Adrenal gland (tissue), 5 donors: ENCODE data around the gene RCOR1.

ENCODE experiments used
- POLR2A ChIP-seq, 2 donors: fragments of 450-650 bp; IDR thresholded peaks; one replicate each; pipeline ENCODE4 v1.6.1; 2017; ENCODE audit warnings: antibody characterized with exemption in 2 of 2, mild to moderate bottlenecking in 2 of 2, moderate library complexity in 1 of 2
- TF ChIP-seq, protein P1 (sequence below), 6 experiments: fragments of 450-650 bp in 4 of 6; fragments of 200-600 bp in 2 of 6; sonication (generic) in 1 of 6; IDR thresholded peaks; 1 replicate in 5 of 6; 2 replicates in 1 of 6; pipeline versions ENCODE4 v1.5.1 to v1.8.0; 2016 to 2021; ENCODE audit warnings: antibody characterized with exemption in 6 of 6, mild to moderate bottlenecking in 2 of 6, moderate library complexity in 1 of 6
- donor health status: DM: no; HTN: no; CAD: no.

GRCh38 chr14:102769049-102769327 is 176.5 kb downstream of the RCOR1 start:
- no peak for TF ChIP-seq POLR2A (IDR thresholded peaks at IDR 0.05)
- TF ChIP-seq, protein P1, sequence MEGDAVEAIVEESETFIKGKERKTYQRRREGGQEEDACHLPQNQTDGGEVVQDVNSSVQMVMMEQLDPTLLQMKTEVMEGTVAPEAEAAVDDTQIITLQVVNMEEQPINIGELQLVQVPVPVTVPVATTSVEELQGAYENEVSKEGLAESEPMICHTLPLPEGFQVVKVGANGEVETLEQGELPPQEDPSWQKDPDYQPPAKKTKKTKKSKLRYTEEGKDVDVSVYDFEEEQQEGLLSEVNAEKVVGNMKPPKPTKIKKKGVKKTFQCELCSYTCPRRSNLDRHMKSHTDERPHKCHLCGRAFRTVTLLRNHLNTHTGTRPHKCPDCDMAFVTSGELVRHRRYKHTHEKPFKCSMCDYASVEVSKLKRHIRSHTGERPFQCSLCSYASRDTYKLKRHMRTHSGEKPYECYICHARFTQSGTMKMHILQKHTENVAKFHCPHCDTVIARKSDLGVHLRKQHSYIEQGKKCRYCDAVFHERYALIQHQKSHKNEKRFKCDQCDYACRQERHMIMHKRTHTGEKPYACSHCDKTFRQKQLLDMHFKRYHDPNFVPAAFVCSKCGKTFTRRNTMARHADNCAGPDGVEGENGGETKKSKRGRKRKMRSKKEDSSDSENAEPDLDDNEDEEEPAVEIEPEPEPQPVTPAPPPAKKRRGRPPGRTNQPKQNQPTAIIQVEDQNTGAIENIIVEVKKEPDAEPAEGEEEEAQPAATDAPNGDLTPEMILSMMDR (IDR thresholded peaks at IDR 0.05) = no peak
